A673 (cell line): ENCODE measurements around the gene ARSG. TPM values are rescaled to one million over a fixed set of nuclear protein-coding genes. Genes with fewer than 3 reads are reported as not detected.

Experiments used
- BruUV-seq: library from RNA; stranded (reverse); fragments of 400-500 nt; replicated peaks from 2 replicates; lab custom pipeline; 2021; lab: Mats Ljungman, UMichigan
- CTCF ChIA-PET: fragments of 300-600 bp; sonication (Branson Sonifier 250); formaldehyde crosslinking; loops from one replicate; lab custom pipeline; 2022; ENCODE audit warnings: antibody characterized with exemption; lab: Charles Lee
- POLR2A ChIA-PET: fragments of 300-600 bp; sonication (Branson Sonifier 250); formaldehyde crosslinking; loops from one replicate; lab custom pipeline; 2022; ENCODE audit warnings: antibody characterized with exemption; ENCODE audit not compliant: low non-redundant PET; lab: Charles Lee
- DNase-seq: peaks from one replicate; pipeline ENCODE4 v3.0.0-alpha.2; 2015; ENCODE audit warnings: low spot score
- H3K27ac ChIP-seq: fragments of 200-600 bp; sonication (generic); 2 replicates; pipeline ENCODE4 v1.5.1; 2016; ENCODE audit warnings: mixed run types, low read depth, mild to moderate bottlenecking, mixed read lengths, antibody characterized with exemption, low read length; ENCODE audit not compliant: poor library complexity, severe bottlenecking
- H3K27me3 ChIP-seq: fragments of 200-600 bp; sonication (generic); replicated peaks from 2 replicates; pipeline ENCODE4 v1.6.1; 2017; ENCODE audit warnings: mixed run types, low read depth, mild to moderate bottlenecking, mixed read lengths, antibody characterized with exemption, low read length; ENCODE audit not compliant: insufficient read depth, poor library complexity
- H3K36me3 ChIP-seq: fragments of 200-600 bp; sonication (generic); 2 replicates; pipeline ENCODE4 v1.6.1; 2016; ENCODE audit warnings: mixed run types, mild to moderate bottlenecking, mixed read lengths, antibody characterized with exemption, low read length; ENCODE audit not compliant: insufficient read depth, poor library complexity, severe bottlenecking
- H3K4me1 ChIP-seq: fragments of 200-600 bp; sonication (generic); 2 replicates; pipeline ENCODE4 v1.6.1; 2017; ENCODE audit warnings: mixed run types, mild to moderate bottlenecking, mixed read lengths, antibody characterized with exemption, low read length; ENCODE audit not compliant: insufficient read depth, poor library complexity, severe bottlenecking
- H3K4me3 ChIP-seq: fragments of 200-600 bp; sonication (generic); 2 replicates; pipeline ENCODE4 v1.5.1; 2016; ENCODE audit warnings: low read depth, mixed run types, mild to moderate bottlenecking, mixed read lengths, low read length; ENCODE audit not compliant: poor library complexity, severe bottlenecking
- H3K9me3 ChIP-seq: fragments of 200-600 bp; sonication (generic); 2 replicates; pipeline ENCODE4 v1.6.1; 2016; ENCODE audit warnings: mixed run types, low read depth, mild to moderate bottlenecking, mixed read lengths, antibody characterized with exemption, low read length; ENCODE audit not compliant: poor library complexity, severe bottlenecking
- CTCF ChIP-seq: fragments of 300-800, 200-600 bp; sonication (generic); conservative IDR thresholded peaks from 2 replicates; pipeline ENCODE4 v1.5.1; 2017; ENCODE audit warnings: low read depth, mild to moderate bottlenecking, antibody characterized with exemption, low read length, moderate library complexity, mixed read lengths
- EZH2 ChIP-seq: fragments of 200-600 bp; sonication (generic); IDR thresholded peaks from 2 replicates; pipeline ENCODE4 v1.6.1; 2017; ENCODE audit warnings: borderline replicate concordance, low read depth, mild to moderate bottlenecking, mixed read lengths, antibody characterized with exemption, low read length; ENCODE audit not compliant: poor library complexity, severe bottlenecking
- intact Hi-C: fragments of 100-400 bp; cut with micrococcal nuclease; formaldehyde crosslinking; loops from one replicate; pipeline ENCODE4 v1.10.0; 2022; ENCODE audit not compliant: unreplicated experiment
- total RNA-seq: library from RNA; stranded (reverse); gene quantifications from 2 replicates; pipeline ENCODE4 v1.2.3, GENCODE V29; 2021

The ARSG gene
- total RNA-seq, 1 experiment from 2014 or later = 1.0 TPM

DNA sequence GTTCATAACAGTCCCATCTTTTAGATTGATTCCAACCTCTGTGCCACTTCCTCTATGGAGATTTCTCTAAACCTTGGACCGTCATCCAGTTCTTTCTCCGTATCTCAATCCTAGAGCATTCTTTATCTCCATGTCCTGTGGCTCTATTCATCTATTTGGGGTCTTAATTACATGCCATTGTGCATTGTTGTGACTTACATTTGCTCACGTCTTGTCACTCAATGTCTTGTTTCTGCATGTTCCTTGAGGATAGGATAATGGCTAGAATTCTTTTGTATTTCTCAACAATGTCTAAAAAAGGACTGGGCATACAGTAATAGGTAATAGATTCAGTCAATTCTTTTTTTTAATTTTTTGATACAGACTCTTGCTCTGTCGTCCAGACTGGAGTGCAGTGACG, 50.2 kb downstream of the ARSG start:
- H3K4me3 ChIP-seq = no peak overlapping the region
- no peaks in the 10 kb centered on the region for H3K36me3 ChIP-seq
- ChIA-PET CTCF (no interaction called here), POLR2A (no interaction called here)
- BruUV-seq = no TSS peak
- no peak for TF ChIP-seq CTCF
- no peak for TF ChIP-seq EZH2
- intact Hi-C loops = no loop called here
- DNase-seq = no peak
- H3K27ac ChIP-seq = no peak overlapping the region
- H3K4me1 ChIP-seq = peaks cover 7% of the 10 kb centered on the region
- H3K9me3 ChIP-seq = no peaks in the 10 kb centered on the region
- H3K27me3 ChIP-seq = no peaks in the 10 kb centered on the region

- peaks cover 11% of the 10 kb centered on the region for H3K4me1 ChIP-seq
- POLR2A ChIA-PET = no interaction called here
- no peaks in the 10 kb centered on the region for H3K27me3 ChIP-seq
- TF ChIP-seq CTCF = no peak
- DNase-seq = no peak
- H3K36me3 ChIP-seq = no peaks in the 10 kb centered on the region
- H3K27ac ChIP-seq = no peak overlapping the region
- intact Hi-C loops = no loop called here
- H3K9me3 ChIP-seq = no peaks in the 10 kb centered on the region
- H3K4me3 ChIP-seq = no peak overlapping the region
- CTCF ChIA-PET = no interaction called here
- BruUV-seq = no TSS peak
Observed at GRCh38 chr17:68343976-68344375, 52.7 kb downstream of the ARSG start.

DNA sequence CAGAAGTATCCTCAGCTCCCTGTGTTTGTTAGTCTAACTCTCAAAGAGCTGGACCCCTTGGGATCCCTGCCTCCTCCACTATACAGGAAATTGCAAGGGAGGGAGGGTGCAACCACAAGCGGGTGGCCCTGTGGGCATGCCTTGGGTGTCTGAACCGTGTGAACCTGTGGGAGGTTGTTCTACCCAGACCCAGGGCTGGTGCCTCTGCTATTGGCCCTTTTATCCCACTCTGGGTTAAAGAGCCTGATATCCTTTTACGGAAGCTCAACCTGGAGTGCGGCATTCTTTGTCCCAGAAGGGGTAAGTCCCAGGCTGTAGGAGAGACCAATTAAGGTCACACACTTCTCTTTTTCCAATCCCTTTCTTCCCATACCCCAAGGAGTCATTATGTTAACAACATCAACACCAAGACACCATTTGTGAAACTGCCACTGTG, 53.4 kb downstream of the ARSG start:
- POLR2A ChIA-PET = no interaction called here
- CTCF ChIA-PET = no interaction called here
- peaks cover 11% of the 10 kb centered on the region for H3K4me1 ChIP-seq
- no peak for DNase-seq
- H3K4me3 ChIP-seq = no peak overlapping the region
- intact Hi-C loops = no loop called here
- TF ChIP-seq EZH2 (no peak), CTCF (no peak)
- no peaks in the 10 kb centered on the region for H3K36me3 ChIP-seq
- no peaks in the 10 kb centered on the region for H3K9me3 ChIP-seq
- BruUV-seq = no TSS peak
- H3K27me3 ChIP-seq = no peaks in the 10 kb centered on the region
- H3K27ac ChIP-seq = no peak overlapping the region
